D721Med (cell line): ENCODE measurements around the gene ZNF732.
"Not testable (repeated sequence)": the region's sequence is repeated elsewhere in the genome, so short reads cannot be mapped to it uniquely, and the experiment has no call there.

ENCODE experiments used
- DNase-seq: peaks from one replicate; pipeline ENCODE4 v3.0.0; 2011; ENCODE audit warnings: low spot score; ENCODE audit not compliant: insufficient read length
- FAIRE-seq: peaks from 2 replicates; lab custom pipeline; 2011; peaks lifted over from hg19 to GRCh38; lab: Jason Lieb, UNC
- TF ChIP-seq, protein P1 (sequence below): IDR thresholded peaks from 2 replicates; pipeline ENCODE4 v1.5.1; 2012; ENCODE audit warnings: mild to moderate bottlenecking, control low read depth; ENCODE audit not compliant: insufficient read depth; ENCODE audit errors: missing control alignments

Gene ZNF732

DNA sequence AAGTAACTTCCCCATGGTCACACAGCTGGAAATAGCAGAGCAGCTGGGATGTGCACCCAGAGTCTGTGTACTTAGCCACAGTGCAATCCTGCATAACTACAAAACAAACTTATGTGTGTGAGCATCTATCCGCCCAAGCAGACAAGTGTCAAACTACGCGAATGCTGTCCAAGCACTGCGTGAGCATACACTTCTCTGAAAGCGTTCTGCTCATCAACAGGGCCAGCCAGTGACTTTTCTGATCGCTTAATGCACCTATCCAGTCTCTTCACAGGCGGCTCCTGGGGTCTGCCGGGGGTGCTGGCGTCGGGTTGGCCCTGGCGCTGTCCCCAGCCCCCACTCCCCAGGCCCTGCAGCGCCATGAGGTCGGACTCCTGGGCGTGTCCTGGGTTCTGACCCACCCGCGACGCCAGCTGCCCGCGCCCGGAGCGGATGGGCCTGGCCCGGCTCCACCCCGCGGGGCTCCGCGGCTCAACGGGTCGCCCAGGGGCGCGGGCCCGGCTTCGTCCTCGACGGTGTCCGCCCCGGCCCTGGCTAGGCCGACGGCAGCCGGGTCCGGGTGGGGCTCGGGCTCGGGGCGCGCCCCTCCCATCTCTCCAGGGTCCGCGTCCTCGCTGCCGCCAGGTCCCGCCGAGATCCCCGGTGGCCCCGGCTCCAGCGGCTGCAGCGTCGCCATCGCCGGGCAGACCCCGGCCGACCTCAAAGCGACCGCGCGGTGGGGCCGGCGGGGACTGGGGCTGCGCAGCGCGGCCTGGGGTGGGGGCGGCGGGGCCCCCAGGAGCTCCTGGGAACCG, 31.0 kb upstream of the ZNF732 start:
- FAIRE-seq: no peak

DNA sequence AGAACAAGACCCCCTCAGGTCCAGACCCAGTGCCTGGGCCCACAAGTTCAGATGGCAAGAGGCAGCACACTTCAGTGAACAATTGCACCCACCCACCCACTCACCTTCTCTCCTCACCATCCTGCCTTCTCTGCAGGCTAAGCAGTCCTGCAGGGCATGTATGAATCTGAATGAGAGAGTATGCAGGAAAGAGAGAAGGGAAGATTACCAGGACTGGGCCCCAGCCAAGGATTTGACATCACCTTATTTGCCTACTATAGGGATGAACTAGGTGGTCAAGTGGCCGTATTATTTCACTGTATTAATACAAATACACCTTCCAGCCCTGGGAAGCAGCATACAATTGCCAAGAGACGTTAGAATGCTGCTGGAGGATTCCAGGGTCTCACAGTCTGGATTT, 30.2 kb upstream of the ZNF732 start:
- TF ChIP-seq, protein P1, sequence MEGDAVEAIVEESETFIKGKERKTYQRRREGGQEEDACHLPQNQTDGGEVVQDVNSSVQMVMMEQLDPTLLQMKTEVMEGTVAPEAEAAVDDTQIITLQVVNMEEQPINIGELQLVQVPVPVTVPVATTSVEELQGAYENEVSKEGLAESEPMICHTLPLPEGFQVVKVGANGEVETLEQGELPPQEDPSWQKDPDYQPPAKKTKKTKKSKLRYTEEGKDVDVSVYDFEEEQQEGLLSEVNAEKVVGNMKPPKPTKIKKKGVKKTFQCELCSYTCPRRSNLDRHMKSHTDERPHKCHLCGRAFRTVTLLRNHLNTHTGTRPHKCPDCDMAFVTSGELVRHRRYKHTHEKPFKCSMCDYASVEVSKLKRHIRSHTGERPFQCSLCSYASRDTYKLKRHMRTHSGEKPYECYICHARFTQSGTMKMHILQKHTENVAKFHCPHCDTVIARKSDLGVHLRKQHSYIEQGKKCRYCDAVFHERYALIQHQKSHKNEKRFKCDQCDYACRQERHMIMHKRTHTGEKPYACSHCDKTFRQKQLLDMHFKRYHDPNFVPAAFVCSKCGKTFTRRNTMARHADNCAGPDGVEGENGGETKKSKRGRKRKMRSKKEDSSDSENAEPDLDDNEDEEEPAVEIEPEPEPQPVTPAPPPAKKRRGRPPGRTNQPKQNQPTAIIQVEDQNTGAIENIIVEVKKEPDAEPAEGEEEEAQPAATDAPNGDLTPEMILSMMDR: no peak
- FAIRE-seq: no peak
- no peak for DNase-seq

More for the DNA sequence above, 31.0 kb upstream of the ZNF732 start:
- TF ChIP-seq, protein P1: no peak
- no peak for DNase-seq

DNA sequence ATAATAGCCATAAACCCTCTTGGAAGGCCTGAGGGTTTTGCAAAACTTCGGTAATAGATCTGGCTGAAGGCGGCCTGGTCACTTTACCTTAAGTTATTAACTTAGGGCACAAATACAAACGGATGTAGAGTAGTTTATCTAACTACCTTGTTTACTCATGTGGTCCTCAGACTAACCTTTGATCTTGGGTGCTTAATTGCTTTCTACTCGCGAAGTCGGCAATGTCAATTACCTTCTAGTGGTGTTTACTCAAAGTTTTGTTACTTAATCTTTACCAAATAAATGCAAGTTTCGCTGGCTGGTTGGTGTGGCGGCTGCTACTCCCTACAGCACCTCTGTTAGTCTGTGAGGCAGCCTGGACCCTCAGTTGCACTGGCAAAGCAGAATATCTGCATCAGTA, 23.5 kb upstream of the ZNF732 start:
- TF ChIP-seq, protein P1: no peak
- FAIRE-seq (no peak), DNase-seq (no peak)

DNA sequence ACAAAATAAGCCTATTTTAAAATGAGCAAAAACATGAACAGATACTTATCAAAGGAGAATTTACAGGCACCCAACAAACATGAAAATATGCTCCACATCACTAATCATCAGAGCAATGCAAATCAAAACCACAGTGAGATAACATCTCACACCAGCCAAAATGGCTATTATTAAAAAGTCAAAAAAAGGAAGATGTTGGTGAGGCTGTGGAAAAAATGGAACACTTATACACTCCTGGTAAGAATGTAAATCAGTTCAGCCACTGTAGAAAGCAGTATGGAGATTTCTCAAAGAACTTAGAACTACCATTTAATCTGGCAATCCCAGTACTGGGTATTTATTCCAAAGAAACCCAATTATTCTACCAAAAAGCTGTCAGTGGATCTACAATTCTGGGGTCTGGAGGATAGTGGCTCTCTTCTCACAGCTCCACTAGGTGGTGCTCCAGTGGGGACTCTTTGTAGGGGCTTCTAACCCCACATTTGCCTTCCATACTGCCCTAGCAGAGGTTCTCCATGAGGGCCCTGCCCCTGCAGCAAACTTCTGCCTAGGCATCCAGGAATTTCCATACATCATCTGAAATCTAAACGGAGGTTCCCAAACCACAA, 9.1 kb upstream of the ZNF732 start:
- DNase-seq (no peak), FAIRE-seq (no peak)
- TF ChIP-seq, protein P1: no peak

DNA sequence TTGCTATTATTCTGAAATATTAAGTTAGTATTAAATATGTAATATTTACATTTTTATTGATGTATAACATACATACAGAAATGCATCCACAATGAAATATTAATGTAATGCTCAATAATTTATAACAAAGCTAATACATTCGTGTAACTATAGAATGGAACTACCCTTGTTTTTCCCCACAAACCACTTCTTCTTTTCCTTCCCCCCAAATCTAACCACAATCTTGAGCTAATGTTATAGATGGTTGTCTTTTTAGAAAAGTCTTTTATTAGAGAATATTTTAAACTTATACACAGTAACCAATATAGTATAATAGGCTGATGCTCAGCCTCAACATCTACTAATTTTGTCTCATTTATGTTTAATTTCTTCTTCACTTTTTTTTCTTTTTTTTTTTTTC, 4.5 kb upstream of the ZNF732 start:
- FAIRE-seq (no peak), DNase-seq (no peak)
- TF ChIP-seq, protein P1: no peak

DNA sequence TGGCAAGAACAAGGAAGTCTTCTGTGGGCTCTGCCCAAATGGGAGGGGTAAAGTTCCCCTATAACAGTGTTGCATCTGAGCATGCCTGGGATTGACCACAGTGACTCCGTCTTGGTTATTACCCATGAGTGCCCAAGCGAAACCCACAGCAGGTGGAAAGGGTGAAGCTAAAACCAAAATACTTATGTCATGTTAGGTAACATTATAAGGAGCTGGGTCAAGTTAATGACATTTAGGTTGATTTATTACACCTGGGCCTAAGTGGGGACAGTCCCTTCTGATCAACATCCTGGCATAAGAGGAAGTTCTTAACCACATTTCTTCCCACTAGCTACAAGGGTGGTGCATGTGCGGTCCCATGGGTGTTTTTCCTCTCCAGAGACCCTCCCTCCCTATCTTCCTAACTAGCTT, 1.3 kb upstream of the ZNF732 start:
- TF ChIP-seq, protein P1: no peak
- no peak for DNase-seq

DNA sequence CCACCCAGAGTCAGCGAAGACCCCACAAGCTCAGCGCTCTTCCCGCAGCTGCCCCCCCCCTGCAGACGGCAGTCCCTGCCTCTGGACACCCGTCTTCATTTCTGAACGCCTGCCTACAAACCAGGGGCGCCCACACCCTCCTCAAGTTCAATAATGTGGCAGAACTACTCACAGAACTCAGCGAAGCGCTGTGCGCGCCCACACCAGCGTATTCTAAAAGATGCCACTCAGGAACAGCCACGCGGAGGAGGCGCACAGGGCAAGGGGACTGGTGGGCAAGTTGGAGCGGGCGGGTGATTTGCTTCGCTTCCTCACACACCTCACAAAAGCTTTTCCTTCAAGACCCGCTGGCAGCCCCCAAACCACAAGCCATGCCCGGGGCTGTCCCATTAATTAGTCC, 758 bp downstream of the ZNF732 start:
- DNase-seq, FAIRE-seq: not testable (repeated sequence)

More for the DNA sequence above, 1.3 kb upstream of the ZNF732 start:
- no peak for FAIRE-seq
